Measurements from ENCODE around the gene LSAMP. TPM values are rescaled to one million over a fixed set of nuclear protein-coding genes. Genes with fewer than 3 reads are reported as not detected.
A peak's percentile ranks its signal among the peaks of the same experiment; 100 is the strongest.

Gene LSAMP
- total RNA-seq, 1 experiment from 2014 or later: 0.15 TPM

DNA sequence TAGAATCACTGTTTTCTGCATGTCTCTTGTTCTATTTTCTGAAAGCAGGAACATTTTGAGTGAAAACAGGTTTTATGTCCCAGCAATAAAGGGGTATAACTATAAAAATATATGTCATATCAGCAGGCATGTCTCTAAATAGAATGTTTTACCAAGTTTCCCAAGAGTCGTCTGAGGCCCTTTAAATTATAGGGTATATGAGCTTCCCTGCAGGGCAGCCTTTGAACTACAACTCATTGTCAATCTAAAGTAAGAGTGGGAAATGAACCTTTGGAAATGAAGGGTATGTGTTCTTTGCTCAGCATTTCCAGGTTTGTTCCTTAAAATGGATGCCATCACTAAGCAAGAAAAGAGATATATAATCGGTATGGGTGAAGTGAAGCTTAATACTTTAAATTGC is 138.6 kb downstream of the LSAMP start:
- no peak overlapping the region for H3K4me2 ChIP-seq (ENCODE audit: low read length)
- no peak overlapping the region for H3K9ac ChIP-seq (ENCODE audit: low read length)
- no peaks in the 10 kb centered on the region for H3K36me3 ChIP-seq (ENCODE audit: low read depth, low read length)
- H3F3A ChIP-seq (ENCODE audit: low read length, unreplicated experiment): no peaks in the 10 kb centered on the region
- H3K79me2 ChIP-seq (ENCODE audit: low read length): no peaks in the 10 kb centered on the region
- H3K9me3 ChIP-seq (ENCODE audit: low read length): no peaks in the 10 kb centered on the region
- ChIA-PET POLR2A (ENCODE audit: unreplicated experiment) (no interaction called here), CTCF (no interaction called here)
- H2AFZ ChIP-seq (ENCODE audit: low read length): no peak overlapping the region
- TF ChIP-seq EZH2 (IDR thresholded peaks at IDR 0.05; ENCODE audit: low read length, unreplicated experiment): no peak
- TF ChIP-seq, protein P1, sequence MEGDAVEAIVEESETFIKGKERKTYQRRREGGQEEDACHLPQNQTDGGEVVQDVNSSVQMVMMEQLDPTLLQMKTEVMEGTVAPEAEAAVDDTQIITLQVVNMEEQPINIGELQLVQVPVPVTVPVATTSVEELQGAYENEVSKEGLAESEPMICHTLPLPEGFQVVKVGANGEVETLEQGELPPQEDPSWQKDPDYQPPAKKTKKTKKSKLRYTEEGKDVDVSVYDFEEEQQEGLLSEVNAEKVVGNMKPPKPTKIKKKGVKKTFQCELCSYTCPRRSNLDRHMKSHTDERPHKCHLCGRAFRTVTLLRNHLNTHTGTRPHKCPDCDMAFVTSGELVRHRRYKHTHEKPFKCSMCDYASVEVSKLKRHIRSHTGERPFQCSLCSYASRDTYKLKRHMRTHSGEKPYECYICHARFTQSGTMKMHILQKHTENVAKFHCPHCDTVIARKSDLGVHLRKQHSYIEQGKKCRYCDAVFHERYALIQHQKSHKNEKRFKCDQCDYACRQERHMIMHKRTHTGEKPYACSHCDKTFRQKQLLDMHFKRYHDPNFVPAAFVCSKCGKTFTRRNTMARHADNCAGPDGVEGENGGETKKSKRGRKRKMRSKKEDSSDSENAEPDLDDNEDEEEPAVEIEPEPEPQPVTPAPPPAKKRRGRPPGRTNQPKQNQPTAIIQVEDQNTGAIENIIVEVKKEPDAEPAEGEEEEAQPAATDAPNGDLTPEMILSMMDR (conservative IDR thresholded peaks at IDR 0.05; ENCODE audit: low read depth, low read length): no peak
- no peak for TF ChIP-seq EZH2phosphoT487 (IDR thresholded peaks at IDR 0.05; ENCODE audit: borderline replicate concordance, low read length)
- no peaks in the 10 kb centered on the region for H3K4me1 ChIP-seq (ENCODE audit: insufficient read depth, low read length)
- no peaks in the 10 kb centered on the region for H3K27me3 ChIP-seq (ENCODE audit: low read length)
- no peaks in the 10 kb centered on the region for H4K20me1 ChIP-seq (ENCODE audit: low read length)
- no TSS peak for BruUV-seq (replicated peaks)
- no peak overlapping the region for H3K4me3 ChIP-seq (ENCODE audit: low read length)
- DNase-seq (no peak), ATAC-seq (no peak)
- intact Hi-C loops (cut with micrococcal nuclease): no loop called here
- H3K9me2 ChIP-seq (replicated peaks; ENCODE audit: low read length): no peaks in the 10 kb centered on the region
- H3K27ac ChIP-seq (ENCODE audit: low read length): no peak overlapping the region

DNA sequence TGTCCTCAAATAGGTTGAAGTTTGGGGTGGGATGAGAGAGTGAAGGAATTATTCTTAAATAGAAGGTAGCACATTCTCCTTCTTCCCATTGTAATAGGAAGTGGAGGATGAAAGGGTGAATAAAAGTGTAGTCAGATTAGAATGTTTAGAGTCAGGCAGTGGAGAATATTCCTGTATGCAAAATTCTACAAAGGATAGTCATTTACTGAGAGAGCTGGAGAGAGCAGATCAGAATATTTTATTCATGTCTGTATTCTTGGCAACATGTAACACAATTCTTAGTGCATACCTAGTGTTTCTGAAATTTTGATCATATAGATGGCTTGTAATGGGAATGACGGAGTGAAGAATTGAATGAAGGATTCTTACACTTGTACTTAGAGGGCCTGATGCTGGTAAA is 139.1 kb downstream of the LSAMP start:
- no peak for DNase-seq
- no TSS peak for BruUV-seq (replicated peaks)
- no peaks in the 10 kb centered on the region for H3K27me3 ChIP-seq (ENCODE audit: low read length)
- H3K9ac ChIP-seq (ENCODE audit: low read length): no peak overlapping the region
- intact Hi-C loops (cut with micrococcal nuclease): no loop called here
- H3K36me3 ChIP-seq (ENCODE audit: low read depth, low read length): no peaks in the 10 kb centered on the region
- no peaks in the 10 kb centered on the region for H3K9me3 ChIP-seq (ENCODE audit: low read length)
- ChIA-PET POLR2A (ENCODE audit: unreplicated experiment) (no interaction called here), CTCF (no interaction called here)
- no peaks in the 10 kb centered on the region for H3F3A ChIP-seq (ENCODE audit: low read length, unreplicated experiment)
- no peak overlapping the region for H3K27ac ChIP-seq (ENCODE audit: low read length)
- no peak for ATAC-seq
- H3K4me3 ChIP-seq (ENCODE audit: low read length): no peak overlapping the region
- no peaks in the 10 kb centered on the region for H4K20me1 ChIP-seq (ENCODE audit: low read length)
- H2AFZ ChIP-seq (ENCODE audit: low read length): no peak overlapping the region
- no peak overlapping the region for H3K4me2 ChIP-seq (ENCODE audit: low read length)
- TF ChIP-seq, protein P1 (conservative IDR thresholded peaks at IDR 0.05; ENCODE audit: low read depth, low read length): no peak
- H3K9me2 ChIP-seq (replicated peaks; ENCODE audit: low read length): no peaks in the 10 kb centered on the region
- no peaks in the 10 kb centered on the region for H3K79me2 ChIP-seq (ENCODE audit: low read length)
- no peaks in the 10 kb centered on the region for H3K4me1 ChIP-seq (ENCODE audit: insufficient read depth, low read length)

- POLR2A ChIA-PET (ENCODE audit: unreplicated experiment): no interaction called here
- ATAC-seq: no peak; the same call in 1 of the 2 replicates
- CTCF ChIA-PET: no interaction called here
These were observed 143.1 kb downstream of the LSAMP start for GRCh38 chr3:116302087-116302747.

More at GRCh38 chr3:116302087-116302747, 143.1 kb downstream of the LSAMP start:
- Histone ChIP-seq H3K27me3 (ENCODE audit: low read length) (no peaks in the 10 kb centered on the region), H3K27ac (ENCODE audit: low read length) (no peak overlapping the region), H3K9me3 (ENCODE audit: low read length) (no peaks in the 10 kb centered on the region), H3K4me1 (ENCODE audit: insufficient read depth, low read length) (no peaks in the 10 kb centered on the region), H3K4me2 (ENCODE audit: low read length) (no peak overlapping the region), H3K4me3 (ENCODE audit: low read length) (no peak overlapping the region), H3K9ac (ENCODE audit: low read length) (no peak overlapping the region), H4K20me1 (ENCODE audit: low read length) (no peaks in the 10 kb centered on the region), H3K36me3 (ENCODE audit: low read depth, low read length) (no peaks in the 10 kb centered on the region), H2AFZ (ENCODE audit: low read length) (no peak overlapping the region), H3F3A (ENCODE audit: low read length, unreplicated experiment) (no peaks in the 10 kb centered on the region), H3K79me2 (ENCODE audit: low read length) (no peaks in the 10 kb centered on the region), H3K9me2 (replicated peaks; ENCODE audit: low read length) (no peaks in the 10 kb centered on the region)
- peak; percentile 23 for DNase-seq
- intact Hi-C loops (cut with micrococcal nuclease): no loop called here
- BruUV-seq (replicated peaks): no TSS peak
- no peak for TF ChIP-seq EZH2 (IDR thresholded peaks at IDR 0.05; ENCODE audit: low read length, unreplicated experiment)
- TF ChIP-seq EZH2phosphoT487 (IDR thresholded peaks at IDR 0.05; ENCODE audit: borderline replicate concordance, low read length): no peak
- TF ChIP-seq, protein P1 (conservative IDR thresholded peaks at IDR 0.05; ENCODE audit: low read depth, low read length): no peak

All from PC-3 (cell line).